PFSK-1 (cell line): Measurements from ENCODE around the gene ZSWIM6.

ENCODE experiments used
- FOXP2 ChIP-seq: optimal IDR thresholded peaks from 2 replicates; pipeline ENCODE3; 2011; ENCODE audit warnings: borderline replicate concordance, control low read depth, inconsistent platforms; ENCODE audit not compliant: insufficient read depth; ENCODE audit errors: extremely low read length, extremely low read depth
- POLR2AphosphoS5 ChIP-seq: IDR thresholded peaks from 2 replicates; pipeline ENCODE4 v1.6.1; 2012; ENCODE audit warnings: low read depth, mild to moderate bottlenecking, control low read depth, low read length, moderate library complexity
- SIN3A ChIP-seq: IDR thresholded peaks from 2 replicates; pipeline ENCODE4 v1.6.1; 2012; ENCODE audit warnings: mild to moderate bottlenecking, low read length, moderate library complexity, borderline replicate concordance; ENCODE audit not compliant: insufficient read depth
- TAF1 ChIP-seq: IDR thresholded peaks from 2 replicates; pipeline ENCODE4 v1.6.1; 2012; ENCODE audit warnings: low read length, control low read depth, borderline replicate concordance; ENCODE audit not compliant: insufficient read depth
- TF ChIP-seq, protein P1 (sequence below), 2 experiments: IDR thresholded peaks; 2 replicates each; pipeline versions ENCODE4 v1.6.1 to v1.8.0; 2011 to 2012; ENCODE audit warnings: low read depth in 2 of 2, low read length in 2 of 2, control low read depth in 1 of 2, inconsistent platforms in 1 of 2, mild to moderate bottlenecking in 1 of 2, moderate library complexity in 1 of 2; ENCODE audit not compliant: insufficient read depth in 1 of 2

The ZSWIM6 gene

GRCh38 chr5:61523997-61524396 is 191.9 kb downstream of the ZSWIM6 start:
- no peak for TF ChIP-seq SIN3A
- TF ChIP-seq TAF1: no peak
- no peak for TF ChIP-seq POLR2AphosphoS5
- no peak for TF ChIP-seq FOXP2
- TF ChIP-seq, protein P1, sequence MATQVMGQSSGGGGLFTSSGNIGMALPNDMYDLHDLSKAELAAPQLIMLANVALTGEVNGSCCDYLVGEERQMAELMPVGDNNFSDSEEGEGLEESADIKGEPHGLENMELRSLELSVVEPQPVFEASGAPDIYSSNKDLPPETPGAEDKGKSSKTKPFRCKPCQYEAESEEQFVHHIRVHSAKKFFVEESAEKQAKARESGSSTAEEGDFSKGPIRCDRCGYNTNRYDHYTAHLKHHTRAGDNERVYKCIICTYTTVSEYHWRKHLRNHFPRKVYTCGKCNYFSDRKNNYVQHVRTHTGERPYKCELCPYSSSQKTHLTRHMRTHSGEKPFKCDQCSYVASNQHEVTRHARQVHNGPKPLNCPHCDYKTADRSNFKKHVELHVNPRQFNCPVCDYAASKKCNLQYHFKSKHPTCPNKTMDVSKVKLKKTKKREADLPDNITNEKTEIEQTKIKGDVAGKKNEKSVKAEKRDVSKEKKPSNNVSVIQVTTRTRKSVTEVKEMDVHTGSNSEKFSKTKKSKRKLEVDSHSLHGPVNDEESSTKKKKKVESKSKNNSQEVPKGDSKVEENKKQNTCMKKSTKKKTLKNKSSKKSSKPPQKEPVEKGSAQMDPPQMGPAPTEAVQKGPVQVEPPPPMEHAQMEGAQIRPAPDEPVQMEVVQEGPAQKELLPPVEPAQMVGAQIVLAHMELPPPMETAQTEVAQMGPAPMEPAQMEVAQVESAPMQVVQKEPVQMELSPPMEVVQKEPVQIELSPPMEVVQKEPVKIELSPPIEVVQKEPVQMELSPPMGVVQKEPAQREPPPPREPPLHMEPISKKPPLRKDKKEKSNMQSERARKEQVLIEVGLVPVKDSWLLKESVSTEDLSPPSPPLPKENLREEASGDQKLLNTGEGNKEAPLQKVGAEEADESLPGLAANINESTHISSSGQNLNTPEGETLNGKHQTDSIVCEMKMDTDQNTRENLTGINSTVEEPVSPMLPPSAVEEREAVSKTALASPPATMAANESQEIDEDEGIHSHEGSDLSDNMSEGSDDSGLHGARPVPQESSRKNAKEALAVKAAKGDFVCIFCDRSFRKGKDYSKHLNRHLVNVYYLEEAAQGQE (IDR thresholded peaks at IDR 0.05; ENCODE audit: insufficient read depth in 1 of 2, low read depth in 2 of 2, low read length in 2 of 2): no peak

DNA sequence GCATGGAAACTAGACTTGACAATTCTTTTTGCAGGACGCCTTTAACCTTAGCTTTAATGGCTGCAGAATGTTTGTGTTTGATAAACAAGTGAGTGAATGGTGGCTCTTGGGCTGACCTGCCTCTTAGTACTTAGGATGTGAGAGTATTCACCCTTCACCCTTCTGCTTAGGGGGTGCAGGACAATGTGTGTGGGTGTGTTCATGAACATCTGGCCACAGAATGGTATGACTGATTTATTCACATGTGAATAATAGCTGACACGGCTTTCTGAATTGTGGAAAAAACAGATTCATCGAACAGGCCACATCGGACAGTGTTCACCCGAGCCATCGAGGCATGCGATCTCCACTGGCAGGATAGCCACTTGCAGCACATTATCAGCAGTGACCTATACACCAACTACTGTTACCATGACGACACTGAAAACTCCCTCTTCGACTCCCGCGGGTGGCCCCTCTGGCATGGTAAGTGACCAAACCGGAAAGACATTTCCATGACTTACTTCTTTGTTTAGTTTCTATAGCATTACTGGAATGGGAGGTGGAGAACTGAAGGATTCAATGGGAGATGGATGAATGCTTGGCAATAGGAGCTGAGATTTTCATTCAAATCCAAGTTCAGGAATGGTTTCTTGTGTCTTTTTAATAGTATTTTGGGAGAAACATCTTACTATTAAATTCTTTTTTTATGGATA is 193.6 kb downstream of the ZSWIM6 start:
- TF ChIP-seq, protein P1 (IDR thresholded peaks at IDR 0.05; ENCODE audit: insufficient read depth in 1 of 2, low read depth in 2 of 2, low read length in 2 of 2): no peak
- no peak for TF ChIP-seq POLR2AphosphoS5
- TF ChIP-seq TAF1: no peak
- TF ChIP-seq SIN3A: no peak
- TF ChIP-seq FOXP2: no peak

DNA sequence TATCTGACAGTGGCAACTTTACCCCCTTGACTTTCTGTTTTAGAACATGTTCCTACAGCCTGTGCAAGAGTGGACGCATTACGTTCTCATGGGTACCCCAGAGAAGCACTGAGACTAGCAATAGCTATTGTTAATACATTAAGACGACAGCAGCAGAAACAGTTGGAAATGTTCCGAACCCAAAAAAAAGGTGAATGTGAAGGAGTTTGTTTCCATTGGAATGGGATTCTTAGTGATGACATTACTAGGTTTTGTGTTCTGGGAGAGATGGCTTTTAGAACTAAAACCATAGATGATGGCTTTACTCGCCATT is 194.1 kb downstream of the ZSWIM6 start:
- TF ChIP-seq SIN3A: no peak
- TF ChIP-seq, protein P1 (IDR thresholded peaks at IDR 0.05; ENCODE audit: insufficient read depth in 1 of 2, low read depth in 2 of 2, low read length in 2 of 2): no peak
- no peak for TF ChIP-seq FOXP2
- no peak for TF ChIP-seq TAF1
- TF ChIP-seq POLR2AphosphoS5: no peak

- no peak for TF ChIP-seq FOXP2
- TF ChIP-seq SIN3A: no peak
- no peak for TF ChIP-seq TAF1
- TF ChIP-seq, protein P1 (IDR thresholded peaks at IDR 0.05; ENCODE audit: insufficient read depth in 1 of 2, low read depth in 2 of 2, low read length in 2 of 2): no peak
- no peak for TF ChIP-seq POLR2AphosphoS5
Measured at GRCh38 chr5:61532983-61533382, 200.9 kb downstream of the ZSWIM6 start.
